ENCODE results near the gene TENT5D.
"Not testable (repeated sequence)": the region's sequence is repeated elsewhere in the genome, so short reads cannot be mapped to it uniquely, and the experiment has no call there.

Gene TENT5D

DNA sequence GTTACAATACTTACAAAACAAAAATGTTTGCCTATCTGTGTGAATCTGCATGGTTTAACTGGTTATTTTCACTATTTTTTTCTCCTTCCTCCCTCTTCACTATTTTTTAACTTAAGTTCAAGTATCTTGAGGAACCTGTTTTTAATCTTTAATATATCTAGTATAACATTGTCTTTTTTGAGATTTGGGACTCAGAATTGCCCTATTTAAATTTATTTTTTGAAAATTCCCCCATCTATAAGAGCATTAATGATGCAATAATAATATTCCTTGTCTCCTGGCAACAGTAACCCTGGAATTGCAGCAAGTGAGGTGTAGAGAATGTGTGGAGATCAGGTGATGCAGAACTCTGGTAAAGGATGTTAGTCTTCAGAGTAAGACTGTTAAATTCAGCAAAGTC, at the start of gene TENT5D:
Gene TENT5D, plus strand, starts transcription at position 301 of the 400 bp plus-strand sequence. CDS start 22,093 bp downstream, outside the sequence.
- Histone ChIP-seq H3K27ac (ENCODE audit: low read depth, low read length) (no peak within 1 kb of the TSS), H3K4me1 (ENCODE audit: control insufficient read depth, insufficient read depth, low read length) (no peaks in the 10 kb centered on the region), H3K9ac (ENCODE audit: low read length) (no peak within 1 kb of the TSS), H3K4me3 (ENCODE audit: low read length) (no peak within 1 kb of the TSS), H3K36me3 (ENCODE audit: control insufficient read depth, insufficient read depth, low read length) (no peaks in the 10 kb centered on the region), H3K27me3 (ENCODE audit: control insufficient read depth, insufficient read depth, low read length) (no peaks in the 10 kb centered on the region)

DNA sequence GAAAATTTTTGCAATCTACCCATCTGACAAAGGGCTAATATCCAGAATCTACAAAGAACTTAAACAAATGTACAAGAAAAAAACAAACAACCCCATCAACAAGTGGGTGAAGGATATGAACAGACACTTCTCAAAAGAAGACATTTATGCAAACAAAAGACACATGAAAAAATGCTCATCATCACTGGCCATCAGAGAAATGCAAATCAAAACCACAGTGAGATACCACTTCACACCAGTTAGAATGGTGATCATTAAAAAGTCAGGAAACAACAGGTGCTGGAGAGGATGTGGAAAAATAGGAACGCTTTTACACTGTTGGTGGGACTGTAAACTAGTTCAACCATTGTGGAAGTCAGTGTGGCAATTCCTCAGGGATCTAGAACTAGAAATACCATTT, 34.6 kb upstream of the TENT5D start:
- not testable (repeated sequence) for H3K9ac ChIP-seq (ENCODE audit: low read length); H3K4me1 ChIP-seq (ENCODE audit: control insufficient read depth, insufficient read depth, low read length); H3K36me3 ChIP-seq (ENCODE audit: control insufficient read depth, insufficient read depth, low read length); H3K27ac ChIP-seq (ENCODE audit: low read depth, low read length); H3K27me3 ChIP-seq (ENCODE audit: control insufficient read depth, insufficient read depth, low read length); H3K4me3 ChIP-seq (ENCODE audit: low read length)

DNA sequence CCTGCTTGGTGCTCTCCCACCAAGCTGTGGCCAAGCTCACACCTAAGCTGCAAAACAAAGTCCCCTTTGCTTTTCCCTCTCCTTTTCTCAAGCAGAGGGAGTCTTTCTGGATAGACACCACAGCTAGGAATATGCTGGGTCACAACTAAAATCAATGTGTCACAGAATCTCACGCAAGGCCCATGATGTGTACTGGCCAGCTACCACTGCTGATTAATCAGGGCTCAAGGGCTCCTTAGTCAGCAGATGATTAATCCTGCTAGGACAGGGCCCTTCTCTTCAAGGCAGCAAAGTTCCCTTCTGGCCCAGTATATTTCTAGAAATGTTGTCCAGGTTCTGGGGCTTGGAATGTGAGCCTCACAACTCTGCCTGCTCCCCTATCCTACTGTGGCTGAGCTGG, 32.0 kb upstream of the TENT5D start:
- Histone ChIP-seq H3K27ac (ENCODE audit: low read depth, low read length) (no peak overlapping the region), H3K4me1 (ENCODE audit: control insufficient read depth, insufficient read depth, low read length) (no peaks in the 10 kb centered on the region), H3K36me3 (ENCODE audit: control insufficient read depth, insufficient read depth, low read length) (no peaks in the 10 kb centered on the region), H3K9ac (ENCODE audit: low read length) (no peak overlapping the region), H3K4me3 (ENCODE audit: low read length) (no peak overlapping the region), H3K27me3 (ENCODE audit: control insufficient read depth, insufficient read depth, low read length) (no peaks in the 10 kb centered on the region)

GRCh38 chrX:80412042-80412441, 8.2 kb upstream of the TENT5D start:
- no peak overlapping the region for H3K9ac ChIP-seq (ENCODE audit: low read length)
- H3K27ac ChIP-seq (ENCODE audit: low read depth, low read length): no peak overlapping the region
- no peaks in the 10 kb centered on the region for H3K27me3 ChIP-seq (ENCODE audit: control insufficient read depth, insufficient read depth, low read length)
- no peaks in the 10 kb centered on the region for H3K4me1 ChIP-seq (ENCODE audit: control insufficient read depth, insufficient read depth, low read length)
- no peak overlapping the region for H3K4me3 ChIP-seq (ENCODE audit: low read length)
- H3K36me3 ChIP-seq (ENCODE audit: control insufficient read depth, insufficient read depth, low read length): no peaks in the 10 kb centered on the region

DNA sequence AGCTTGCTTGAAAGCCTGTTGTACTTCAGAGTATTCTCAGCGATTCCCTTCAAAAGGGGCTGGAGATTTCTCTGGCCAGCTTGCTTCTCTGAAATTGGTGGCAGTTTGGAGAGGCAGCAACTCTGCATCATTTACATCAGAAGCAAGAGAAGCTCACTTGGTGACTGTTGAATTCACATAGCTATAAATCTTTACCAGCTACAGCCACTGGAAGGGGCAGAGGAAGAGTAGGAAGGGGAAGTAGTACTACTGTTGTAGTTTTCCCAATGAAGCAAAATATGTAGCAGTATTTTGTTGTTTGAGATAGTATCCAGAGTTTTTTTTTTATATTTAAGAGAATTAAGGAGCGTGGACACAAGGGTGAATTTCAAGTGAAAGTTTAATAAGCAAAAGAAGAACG, 2.8 kb downstream of the TENT5D start:
- H3K27ac ChIP-seq (ENCODE audit: low read depth, low read length): no peak overlapping the region
- no peaks in the 10 kb centered on the region for H3K27me3 ChIP-seq (ENCODE audit: control insufficient read depth, insufficient read depth, low read length)
- no peaks in the 10 kb centered on the region for H3K36me3 ChIP-seq (ENCODE audit: control insufficient read depth, insufficient read depth, low read length)
- H3K4me1 ChIP-seq (ENCODE audit: control insufficient read depth, insufficient read depth, low read length): no peaks in the 10 kb centered on the region
- no peak overlapping the region for H3K4me3 ChIP-seq (ENCODE audit: low read length)
- H3K9ac ChIP-seq (ENCODE audit: low read length): no peak overlapping the region

- Histone ChIP-seq H3K4me1 (ENCODE audit: control insufficient read depth, insufficient read depth, low read length) (no peaks in the 10 kb centered on the region), H3K4me3 (ENCODE audit: low read length) (no peak overlapping the region), H3K36me3 (ENCODE audit: control insufficient read depth, insufficient read depth, low read length) (no peaks in the 10 kb centered on the region), H3K27ac (ENCODE audit: low read depth, low read length) (no peak overlapping the region), H3K9ac (ENCODE audit: low read length) (no peak overlapping the region), H3K27me3 (ENCODE audit: control insufficient read depth, insufficient read depth, low read length) (no peaks in the 10 kb centered on the region)
These were observed 3.5 kb downstream of the TENT5D start for GRCh38 chrX:80423744-80424143.

GRCh38 chrX:80430826-80431504, 10.7 kb downstream of the TENT5D start:
- Histone ChIP-seq H3K4me3 (ENCODE audit: low read length) (no peak overlapping the region), H3K27ac (ENCODE audit: low read depth, low read length) (no peak overlapping the region), H3K9ac (ENCODE audit: low read length) (no peak overlapping the region), H3K27me3 (ENCODE audit: control insufficient read depth, insufficient read depth, low read length) (no peaks in the 10 kb centered on the region), H3K4me1 (ENCODE audit: control insufficient read depth, insufficient read depth, low read length) (no peaks in the 10 kb centered on the region), H3K36me3 (ENCODE audit: control insufficient read depth, insufficient read depth, low read length) (no peaks in the 10 kb centered on the region)

GRCh38 chrX:80431505-80431832, 11.2 kb downstream of the TENT5D start:
- Histone ChIP-seq H3K4me1 (ENCODE audit: control insufficient read depth, insufficient read depth, low read length) (no peaks in the 10 kb centered on the region), H3K27ac (ENCODE audit: low read depth, low read length) (no peak overlapping the region), H3K4me3 (ENCODE audit: low read length) (no peak overlapping the region), H3K27me3 (ENCODE audit: control insufficient read depth, insufficient read depth, low read length) (no peaks in the 10 kb centered on the region), H3K36me3 (ENCODE audit: control insufficient read depth, insufficient read depth, low read length) (no peaks in the 10 kb centered on the region), H3K9ac (ENCODE audit: low read length) (no peak overlapping the region)

DNA sequence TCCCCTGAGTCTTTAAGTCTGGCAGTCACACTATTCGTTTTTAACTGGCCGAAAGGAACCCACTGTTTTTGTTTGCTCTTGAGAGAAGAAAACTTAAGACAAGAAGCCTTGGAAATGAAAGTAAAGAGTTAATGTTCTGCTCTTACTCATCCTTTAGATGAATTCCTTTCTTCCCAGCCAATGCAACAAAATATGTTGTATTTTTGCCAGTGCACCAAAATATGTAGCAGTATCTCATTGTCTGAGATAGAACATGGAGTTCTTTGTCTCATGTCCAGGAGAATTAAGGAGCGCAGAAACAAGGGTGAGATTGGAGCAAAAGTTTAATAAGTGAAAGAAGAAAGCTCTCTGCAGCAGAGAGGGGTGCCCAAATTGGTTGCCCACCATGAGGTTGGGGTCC, 12.2 kb downstream of the TENT5D start:
- Histone ChIP-seq H3K36me3 (ENCODE audit: control insufficient read depth, insufficient read depth, low read length) (no peaks in the 10 kb centered on the region), H3K4me1 (ENCODE audit: control insufficient read depth, insufficient read depth, low read length) (no peaks in the 10 kb centered on the region), H3K9ac (ENCODE audit: low read length) (no peak overlapping the region), H3K4me3 (ENCODE audit: low read length) (no peak overlapping the region), H3K27me3 (ENCODE audit: control insufficient read depth, insufficient read depth, low read length) (no peaks in the 10 kb centered on the region), H3K27ac (ENCODE audit: low read depth, low read length) (no peak overlapping the region)

DNA sequence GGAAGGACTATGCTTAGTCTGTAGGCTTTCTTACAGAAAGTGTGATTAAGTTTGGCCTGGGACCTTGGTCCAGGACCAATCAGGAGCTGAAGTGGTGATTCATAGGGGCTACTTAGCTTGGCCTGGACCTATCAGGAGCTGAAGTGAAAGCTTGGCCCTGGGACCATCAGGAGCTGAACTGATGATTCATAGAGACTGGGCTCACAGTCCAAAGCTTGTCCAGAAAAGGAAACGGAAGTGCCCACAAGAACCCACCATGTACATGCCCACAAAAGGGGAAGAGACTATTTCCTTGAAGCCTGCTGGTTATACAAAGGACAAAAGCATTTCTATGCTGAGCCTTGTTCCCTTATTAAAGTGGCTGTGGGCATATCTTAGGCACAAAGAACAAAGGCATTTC, 12.6 kb downstream of the TENT5D start:
- H3K27ac ChIP-seq (ENCODE audit: low read depth, low read length): no peak overlapping the region
- H3K27me3 ChIP-seq (ENCODE audit: control insufficient read depth, insufficient read depth, low read length): no peaks in the 10 kb centered on the region
- H3K36me3 ChIP-seq (ENCODE audit: control insufficient read depth, insufficient read depth, low read length): no peaks in the 10 kb centered on the region
- no peak overlapping the region for H3K9ac ChIP-seq (ENCODE audit: low read length)
- H3K4me1 ChIP-seq (ENCODE audit: control insufficient read depth, insufficient read depth, low read length): no peaks in the 10 kb centered on the region
- H3K4me3 ChIP-seq (ENCODE audit: low read length): no peak overlapping the region

DNA sequence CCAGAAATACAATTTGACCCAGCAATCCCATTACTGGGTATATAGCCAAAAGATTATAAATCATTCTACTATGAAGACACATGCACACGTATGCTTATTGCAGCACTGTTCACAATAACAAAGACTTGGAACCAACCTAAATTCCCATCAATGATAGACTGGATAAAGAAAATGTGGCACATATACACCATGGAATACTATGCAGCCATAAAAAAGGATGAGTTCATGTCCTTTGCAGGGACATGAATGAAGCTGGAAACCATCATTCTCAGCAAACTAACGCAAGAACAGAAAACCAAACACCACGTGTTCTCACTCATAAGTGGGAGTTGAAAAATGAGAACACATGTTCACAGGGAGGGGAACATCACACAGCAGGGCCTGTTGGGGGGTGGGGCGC, 47.9 kb downstream of the TENT5D start:
- not testable (repeated sequence) for H3K36me3 ChIP-seq (ENCODE audit: control insufficient read depth, insufficient read depth, low read length); H3K4me3 ChIP-seq (ENCODE audit: low read length); H3K9ac ChIP-seq (ENCODE audit: low read length); H3K27me3 ChIP-seq (ENCODE audit: control insufficient read depth, insufficient read depth, low read length); H3K4me1 ChIP-seq (ENCODE audit: control insufficient read depth, insufficient read depth, low read length); H3K27ac ChIP-seq (ENCODE audit: low read depth, low read length)

DNA sequence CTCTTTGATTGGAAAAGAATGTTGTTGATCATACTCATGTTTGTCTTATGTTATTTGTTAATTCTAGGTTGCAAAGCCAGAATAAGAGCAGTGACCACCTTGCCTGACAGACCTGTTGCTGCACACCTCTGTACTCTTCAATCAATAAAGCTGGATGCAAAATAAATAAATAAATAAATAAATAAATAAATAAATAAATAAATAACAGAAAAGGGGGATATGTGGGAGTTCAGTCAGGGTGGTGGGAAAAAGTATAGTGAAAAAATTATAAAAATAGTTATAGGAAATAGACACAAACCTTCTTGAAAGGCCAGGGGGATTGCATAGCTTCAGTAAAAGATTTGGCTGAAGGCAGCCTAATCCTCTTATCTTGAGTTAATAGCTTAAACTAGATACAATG, 51.3 kb downstream of the TENT5D start:
- Histone ChIP-seq H3K27me3 (ENCODE audit: control insufficient read depth, insufficient read depth, low read length) (no peaks in the 10 kb centered on the region), H3K4me1 (ENCODE audit: control insufficient read depth, insufficient read depth, low read length) (no peaks in the 10 kb centered on the region), H3K27ac (ENCODE audit: low read depth, low read length) (no peak overlapping the region), H3K9ac (ENCODE audit: low read length) (no peak overlapping the region), H3K4me3 (ENCODE audit: low read length) (no peak overlapping the region), H3K36me3 (ENCODE audit: control insufficient read depth, insufficient read depth, low read length) (no peaks in the 10 kb centered on the region)

DNA sequence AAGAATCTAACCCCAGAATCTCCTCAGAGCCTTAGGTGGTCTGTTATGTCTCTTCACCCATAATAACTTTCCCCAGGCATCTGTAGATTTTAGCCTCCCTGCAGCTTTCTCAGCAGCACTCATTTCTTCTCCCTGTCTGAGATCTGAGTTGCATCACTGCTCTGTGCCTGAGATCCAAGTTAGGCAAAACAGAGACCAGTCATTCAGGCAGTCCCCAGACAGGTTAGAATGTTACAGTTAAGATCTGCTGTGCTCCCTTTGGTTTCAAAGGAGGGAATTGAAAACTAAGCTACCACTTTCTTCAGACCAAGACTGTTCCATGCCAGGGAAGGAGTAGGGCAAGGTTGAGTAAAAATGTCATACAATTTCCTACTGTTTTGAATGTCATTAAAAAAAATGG, 65.3 kb downstream of the TENT5D start:
- Histone ChIP-seq H3K27ac (ENCODE audit: low read depth, low read length) (no peak overlapping the region), H3K27me3 (ENCODE audit: control insufficient read depth, insufficient read depth, low read length) (no peaks in the 10 kb centered on the region), H3K4me1 (ENCODE audit: control insufficient read depth, insufficient read depth, low read length) (no peaks in the 10 kb centered on the region), H3K36me3 (ENCODE audit: control insufficient read depth, insufficient read depth, low read length) (no peaks in the 10 kb centered on the region), H3K4me3 (ENCODE audit: low read length) (no peak overlapping the region), H3K9ac (ENCODE audit: low read length) (no peak overlapping the region)
